ENCODE data around the gene TEX11. TPM values are rescaled to one million over a fixed set of nuclear protein-coding genes. Genes with fewer than 3 reads are reported as not detected.
"Not testable (repeated sequence)": the region's sequence is repeated elsewhere in the genome, so short reads cannot be mapped to it uniquely, and the experiment has no call there.

TEX11 gene
- total RNA-seq, 4 donors from 2014 or later: not detected

GRCh38 chrX:70720721-70721120 is 187.8 kb downstream of the TEX11 start:
- TF ChIP-seq POLR2A (IDR thresholded peaks at IDR 0.05; ENCODE audit: low read depth) (no peak), CTCF (IDR thresholded peaks at IDR 0.05) (no peak), POLR2AphosphoS5 (IDR thresholded peaks at IDR 0.05) (no peak), EP300 (IDR thresholded peaks at IDR 0.05) (no peak)
- no peaks in the 10 kb centered on the region for H3K36me3 ChIP-seq
- H3K9me3 ChIP-seq: no peaks in the 10 kb centered on the region

GRCh38 chrX:70711336-70711735 is 197.2 kb downstream of the TEX11 start:
- H3K9me3 ChIP-seq: peaks cover 0 to 20% (median 0%) of the 10 kb centered on the region in 4 donors
- H3K4me3 ChIP-seq; H3K27me3 ChIP-seq; H3K27ac ChIP-seq (replicated peaks in 1 of 4); DNase-seq (ENCODE audit: extremely low spot score); intact Hi-C loops (cut with DNase I); H3K36me3 ChIP-seq; H3K4me1 ChIP-seq: not testable (repeated sequence)
- WGBS: 63% methylated on average over 2 of the region's 3 CpGs

More at GRCh38 chrX:70720721-70721120, 187.8 kb downstream of the TEX11 start:
- WGBS: 63% methylated on average over 2 of the region's 2 CpGs
- intact Hi-C loops (cut with DNase I): no loop called here
- no peak overlapping the region for H3K4me3 ChIP-seq
- DNase-seq (ENCODE audit: extremely low spot score): no peak
- no peak overlapping the region for H3K27ac ChIP-seq (replicated peaks in 1 of 4)
- H3K27me3 ChIP-seq: no peaks in the 10 kb centered on the region
- no peaks in the 10 kb centered on the region for H3K4me1 ChIP-seq

GRCh38 chrX:70694339-70695122 is 214.0 kb downstream of the TEX11 start:
- TF ChIP-seq POLR2A (IDR thresholded peaks at IDR 0.05; ENCODE audit: low read depth): no peak
- TF ChIP-seq CTCF (IDR thresholded peaks at IDR 0.05): no peak
- no peak for TF ChIP-seq EP300 (IDR thresholded peaks at IDR 0.05)
- no peak for TF ChIP-seq POLR2AphosphoS5 (IDR thresholded peaks at IDR 0.05)
- Histone ChIP-seq H3K27ac (replicated peaks in 1 of 4) (no peak overlapping the region), H3K27me3 (no peaks in the 10 kb centered on the region), H3K4me3 (no peak overlapping the region), H3K4me1 (no peaks in the 10 kb centered on the region), H3K9me3 (no peaks in the 10 kb centered on the region), H3K36me3 (no peaks in the 10 kb centered on the region)
- no peak for DNase-seq (ENCODE audit: extremely low spot score)
- intact Hi-C loops (cut with DNase I): no loop called here
- WGBS: 81% methylated on average over 3 of the region's 3 CpGs

- intact Hi-C loops (cut with DNase I); H3K36me3 ChIP-seq; DNase-seq (ENCODE audit: extremely low spot score); H3K9me3 ChIP-seq; H3K4me3 ChIP-seq; H3K27me3 ChIP-seq; H3K4me1 ChIP-seq; H3K27ac ChIP-seq (replicated peaks in 1 of 4): not testable (repeated sequence)
- WGBS: no CpG with 5 or more reads among the region's 33 CpGs
Measured at GRCh38 chrX:70679455-70679854, 229.1 kb downstream of the TEX11 start.

GRCh38 chrX:70675284-70675683 is 233.2 kb downstream of the TEX11 start:
- no peaks in the 10 kb centered on the region for H3K27me3 ChIP-seq
- intact Hi-C loops (cut with DNase I): no loop called here
- H3K27ac ChIP-seq (replicated peaks in 1 of 4): no peak overlapping the region
- no peaks in the 10 kb centered on the region for H3K9me3 ChIP-seq
- no peaks in the 10 kb centered on the region for H3K4me1 ChIP-seq
- no peak for DNase-seq (ENCODE audit: extremely low spot score)
- WGBS: 58% methylated on average over 2 of the region's 2 CpGs
- H3K4me3 ChIP-seq: no peak overlapping the region
- TF ChIP-seq POLR2AphosphoS5 (IDR thresholded peaks at IDR 0.05) (no peak), POLR2A (IDR thresholded peaks at IDR 0.05; ENCODE audit: low read depth) (no peak), EP300 (IDR thresholded peaks at IDR 0.05) (no peak), CTCF (IDR thresholded peaks at IDR 0.05) (no peak)
- no peaks in the 10 kb centered on the region for H3K36me3 ChIP-seq

GRCh38 chrX:70672326-70672725 is 236.2 kb downstream of the TEX11 start:
- 42% methylated on average over 3 of the region's 3 CpGs for WGBS
- no peak overlapping the region for H3K27ac ChIP-seq (replicated peaks in 1 of 4)
- no peak overlapping the region for H3K4me3 ChIP-seq
- no peaks in the 10 kb centered on the region for H3K27me3 ChIP-seq
- H3K9me3 ChIP-seq: no peaks in the 10 kb centered on the region
- no peak for DNase-seq (ENCODE audit: extremely low spot score)
- no peaks in the 10 kb centered on the region for H3K36me3 ChIP-seq
- intact Hi-C loops (cut with DNase I): no loop called here
- TF ChIP-seq POLR2AphosphoS5 (IDR thresholded peaks at IDR 0.05): no peak
- no peak for TF ChIP-seq EP300 (IDR thresholded peaks at IDR 0.05)
- no peak for TF ChIP-seq POLR2A (IDR thresholded peaks at IDR 0.05; ENCODE audit: low read depth)
- no peak for TF ChIP-seq CTCF (IDR thresholded peaks at IDR 0.05)
- no peaks in the 10 kb centered on the region for H3K4me1 ChIP-seq

Data from esophagus muscularis mucosa (tissue), 4 donors.